Mesodermal cell (in vitro differentiated cells): ENCODE measurements around the gene SMAD3.

Experiments
- H3K27ac ChIP-seq: 2 replicates; pipeline ENCODE4 v1.7.0; 2013; ENCODE audit warnings: mild to moderate bottlenecking, low read depth, low read length, moderate library complexity; ENCODE audit not compliant: severe bottlenecking
- H3K36me3 ChIP-seq: 2 replicates; pipeline ENCODE4 v1.7.1; 2013; ENCODE audit warnings: mild to moderate bottlenecking, low read length, moderate library complexity; ENCODE audit not compliant: control insufficient read depth, insufficient read depth
- H3K4me1 ChIP-seq: one replicate; pipeline ENCODE4 v1.7.1; 2013; ENCODE audit warnings: mild to moderate bottlenecking, low read length; ENCODE audit not compliant: insufficient read depth, control insufficient read depth, poor library complexity, severe bottlenecking
- H3K4me3 ChIP-seq: 2 replicates; pipeline ENCODE4 v1.7.0; 2013; ENCODE audit warnings: low read length, control low read depth, mild to moderate bottlenecking; ENCODE audit not compliant: insufficient read depth, poor library complexity, severe bottlenecking; ENCODE audit errors: extremely low read depth
- H3K9me3 ChIP-seq: 2 replicates; pipeline ENCODE4 v1.7.1; 2013; ENCODE audit warnings: mild to moderate bottlenecking, low read length, moderate library complexity; ENCODE audit not compliant: control insufficient read depth
- WGBS, 2 experiments: methylation state at CpG; one replicate each; pipeline ENCODE4 v1.1.5; 2013; ENCODE audit warnings: missing lambda C conversion rate in 2 of 2; ENCODE audit not compliant: insufficient coverage in 2 of 2; 5-methylcytosine and 5-hydroxymethylcytosine counted together

SMAD3 gene

GRCh38 chr15:67179411-67179995 is 114.1 kb downstream of the SMAD3 start:
- Histone ChIP-seq H3K36me3 (peaks cover 59% of the 10 kb centered on the region), H3K4me1 (peaks cover 43% of the 10 kb centered on the region), H3K9me3 (no peaks in the 10 kb centered on the region), H3K4me3 (no peak overlapping the region), H3K27ac (peak overlapping the region; percentile 86)
- 87 to 94% methylated on average over 9 of the region's 9 CpGs for WGBS, 2 experiments

- whole genome bisulfite sequencing, 2 experiments = 94 to 99% methylated on average over 11 of the region's 11 CpGs
- H3K4me3 ChIP-seq = no peak overlapping the region
- H3K36me3 ChIP-seq = peaks cover 64% of the 10 kb centered on the region
- no peaks in the 10 kb centered on the region for H3K9me3 ChIP-seq
- H3K27ac ChIP-seq = no peak overlapping the region
- H3K4me1 ChIP-seq = peaks cover 42% of the 10 kb centered on the region
Observed at GRCh38 chr15:67180035-67180434, 114.6 kb downstream of the SMAD3 start.

- Histone ChIP-seq H3K27ac (no peak overlapping the region), H3K4me3 (no peak overlapping the region), H3K36me3 (peaks cover 69% of the 10 kb centered on the region), H3K9me3 (no peaks in the 10 kb centered on the region), H3K4me1 (peaks cover 36% of the 10 kb centered on the region)
- WGBS, 2 experiments = 96 to 98% methylated on average over 7 to 9 of the region's 10 CpGs
Observed at GRCh38 chr15:67180514-67181191, 115.3 kb downstream of the SMAD3 start.

GRCh38 chr15:67181221-67181639 is 115.8 kb downstream of the SMAD3 start:
- peaks cover 30% of the 10 kb centered on the region for H3K4me1 ChIP-seq

GRCh38 chr15:67183443-67184169 is 118.2 kb downstream of the SMAD3 start:
- Histone ChIP-seq H3K36me3 (peaks cover 86% of the 10 kb centered on the region), H3K27ac (no peak overlapping the region), H3K9me3 (no peaks in the 10 kb centered on the region), H3K4me3 (no peak overlapping the region), H3K4me1 (peaks cover 13% of the 10 kb centered on the region)
- 94 to 97% methylated on average over 7 of the region's 7 CpGs for WGBS, 2 experiments

More at GRCh38 chr15:67181221-67181639, 115.8 kb downstream of the SMAD3 start:
- Histone ChIP-seq H3K9me3 (no peaks in the 10 kb centered on the region), H3K27ac (no peak overlapping the region), H3K4me3 (no peak overlapping the region), H3K36me3 (peaks cover 72% of the 10 kb centered on the region)
- WGBS, 2 experiments = 92 to 94% methylated on average over 11 to 13 of the region's 15 CpGs

- Histone ChIP-seq H3K36me3 (peaks cover 89% of the 10 kb centered on the region), H3K9me3 (no peaks in the 10 kb centered on the region), H3K4me3 (no peak overlapping the region), H3K27ac (no peak overlapping the region), H3K4me1 (peaks cover 10% of the 10 kb centered on the region)
- 97 to 99% methylated on average over 17 to 18 of the region's 18 CpGs for WGBS, 2 experiments
Observed at GRCh38 chr15:67184208-67184925, 119.0 kb downstream of the SMAD3 start.

GRCh38 chr15:67185051-67185450 is 119.6 kb downstream of the SMAD3 start:
- 85 to 95% methylated on average over 5 to 6 of the region's 6 CpGs for WGBS, 2 experiments
- Histone ChIP-seq H3K9me3 (no peaks in the 10 kb centered on the region), H3K4me3 (no peak overlapping the region), H3K36me3 (peaks cover 89% of the 10 kb centered on the region), H3K27ac (no peak overlapping the region), H3K4me1 (peaks cover 6% of the 10 kb centered on the region)

GRCh38 chr15:67185621-67186225 is 120.3 kb downstream of the SMAD3 start:
- 91 to 97% methylated on average over 7 to 9 of the region's 9 CpGs for WGBS, 2 experiments

GRCh38 chr15:67186226-67186649 is 120.8 kb downstream of the SMAD3 start:
- Histone ChIP-seq H3K27ac (no peak overlapping the region), H3K9me3 (no peaks in the 10 kb centered on the region), H3K4me3 (no peak overlapping the region), H3K36me3 (peaks cover 89% of the 10 kb centered on the region), H3K4me1 (peaks cover 3% of the 10 kb centered on the region)
- WGBS, 2 experiments = 96 to 98% methylated on average over 3 to 4 of the region's 6 CpGs

More at GRCh38 chr15:67185621-67186225, 120.3 kb downstream of the SMAD3 start:
- no peak overlapping the region for H3K4me3 ChIP-seq
- H3K36me3 ChIP-seq = peaks cover 89% of the 10 kb centered on the region
- no peaks in the 10 kb centered on the region for H3K9me3 ChIP-seq
- H3K4me1 ChIP-seq = peaks cover 3% of the 10 kb centered on the region
- H3K27ac ChIP-seq = no peak overlapping the region

GRCh38 chr15:67186688-67187087 is 121.3 kb downstream of the SMAD3 start:
- peaks cover 3% of the 10 kb centered on the region for H3K4me1 ChIP-seq
- WGBS, 2 experiments = 97% methylated on average over 4 of the region's 4 CpGs; no CpG with 5 or more reads in 1 of the 2 experiments
- H3K27ac ChIP-seq = no peak overlapping the region
- H3K4me3 ChIP-seq = no peak overlapping the region
- peaks cover 93% of the 10 kb centered on the region for H3K36me3 ChIP-seq
- no peaks in the 10 kb centered on the region for H3K9me3 ChIP-seq
